Eye (tissue), 1 donor: ENCODE measurements around the gene MVD.
"Not testable (repeated sequence)": the region's sequence is repeated elsewhere in the genome, so short reads cannot be mapped to it uniquely, and the experiment has no call there.

Source experiments
- DNase-seq: peaks from one replicate; pipeline ENCODE4 v3.0.0-alpha.2; 2015

Gene MVD

GRCh38 chr16:88680554-88681083, 17.7 kb upstream of the MVD start:
- no peak for DNase-seq

GRCh38 chr16:88678224-88678979, 15.5 kb upstream of the MVD start:
- DNase-seq, result no peak

- DNase-seq, result no peak
Measured at GRCh38 chr16:88677721-88678120, 14.8 kb upstream of the MVD start.

GRCh38 chr16:88676502-88677242, 13.8 kb upstream of the MVD start:
- no peak for DNase-seq

- DNase-seq, result no peak
Measured at GRCh38 chr16:88673716-88674379, 11.0 kb upstream of the MVD start.

- no peak for DNase-seq
Measured at GRCh38 chr16:88672776-88673175, 9.9 kb upstream of the MVD start.

GRCh38 chr16:88671806-88672205, 8.9 kb upstream of the MVD start:
- DNase-seq, result no peak

- DNase-seq, result no peak
Measured at GRCh38 chr16:88669980-88670379, 7.1 kb upstream of the MVD start.

GRCh38 chr16:88669493-88669892, 6.6 kb upstream of the MVD start:
- not testable (repeated sequence) for DNase-seq

- DNase-seq, result no peak
Measured at GRCh38 chr16:88667461-88667860, 4.6 kb upstream of the MVD start.

- no peak for DNase-seq
Measured at GRCh38 chr16:88665570-88665969, 2.7 kb upstream of the MVD start.

- DNase-seq, result no peak
Measured at GRCh38 chr16:88665148-88665547, 2.3 kb upstream of the MVD start.

GRCh38 chr16:88662222-88662842, 559 bp downstream of the MVD start:
- DNase-seq, result peak; percentile 34

- no peak for DNase-seq
Measured at GRCh38 chr16:88661468-88661867, 1.4 kb downstream of the MVD start.

GRCh38 chr16:88659160-88659559, 3.7 kb downstream of the MVD start:
- no peak for DNase-seq

- DNase-seq, result no peak
Measured at GRCh38 chr16:88658714-88659113, 4.2 kb downstream of the MVD start.

- DNase-seq, result no peak
Measured at GRCh38 chr16:88657371-88657770, 5.5 kb downstream of the MVD start.

GRCh38 chr16:88656291-88656980, 6.5 kb downstream of the MVD start:
- DNase-seq, result no peak

GRCh38 chr16:88655733-88656281, 7.1 kb downstream of the MVD start:
- DNase-seq, result no peak

GRCh38 chr16:88655053-88655732, 7.7 kb downstream of the MVD start:
- no peak for DNase-seq

- DNase-seq, result no peak
Measured at GRCh38 chr16:88654363-88655052, 8.4 kb downstream of the MVD start.
